NCI-H1092 (cell line): ENCODE data around the gene LMX1A.

ENCODE experiments used
- DNase-seq: peaks from one replicate; lab custom pipeline; 2025; lab: John Stamatoyannopoulos, UW

Gene LMX1A

DNA sequence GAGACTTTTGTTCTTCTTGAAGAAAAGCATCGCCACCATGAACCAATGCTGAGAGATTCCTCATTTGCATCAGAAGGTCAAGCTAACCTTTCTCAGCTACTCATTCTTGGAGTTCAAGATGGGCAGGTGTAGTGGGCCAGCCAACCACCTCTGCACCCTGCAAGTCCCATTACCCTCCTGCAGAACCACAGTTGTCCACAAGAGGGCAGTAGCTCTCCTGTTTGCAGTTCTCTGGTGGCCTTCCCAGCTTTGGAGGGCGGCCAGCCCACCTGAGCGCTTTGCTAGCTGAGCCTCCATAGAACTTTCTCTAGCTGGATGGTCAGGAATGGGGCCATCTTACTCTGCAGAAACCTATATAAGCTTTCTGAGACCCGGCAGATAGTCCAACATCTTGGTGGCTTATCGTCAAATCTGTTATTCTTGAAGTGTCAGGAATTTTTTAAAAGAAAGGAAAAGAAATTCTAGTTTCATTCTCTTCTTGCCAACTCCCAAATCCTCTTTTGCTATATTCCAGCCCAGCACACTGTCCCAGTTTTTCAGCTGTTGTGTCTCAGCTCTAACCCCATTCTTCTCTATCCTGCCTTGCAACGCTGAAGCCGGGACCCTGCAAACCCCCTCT, 11.0 kb upstream of the LMX1A start:
- peak; percentile 90 for DNase-seq

DNA sequence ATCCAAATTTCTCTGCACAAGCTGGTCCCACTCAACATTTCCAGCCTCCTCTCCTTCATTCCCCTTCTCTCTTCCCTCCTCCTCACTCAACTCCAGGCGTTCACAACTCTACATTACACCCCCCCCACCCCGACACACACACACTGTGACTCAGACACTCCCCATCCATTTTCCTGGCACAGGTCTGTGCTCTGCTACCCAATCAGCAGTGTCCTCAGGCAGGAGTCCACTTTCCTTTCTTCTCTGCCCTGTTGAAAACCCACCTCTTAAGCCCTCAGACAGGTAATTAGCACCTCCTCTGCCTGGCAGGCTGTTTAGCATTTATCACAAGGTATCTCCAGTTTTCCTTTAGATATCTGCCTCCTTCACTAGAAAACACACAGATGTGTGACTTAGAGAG, 8.8 kb upstream of the LMX1A start:
- no peak for DNase-seq

GRCh38 chr1:165364568-165365133, 8.1 kb upstream of the LMX1A start:
- peak; percentile 35 for DNase-seq

DNA sequence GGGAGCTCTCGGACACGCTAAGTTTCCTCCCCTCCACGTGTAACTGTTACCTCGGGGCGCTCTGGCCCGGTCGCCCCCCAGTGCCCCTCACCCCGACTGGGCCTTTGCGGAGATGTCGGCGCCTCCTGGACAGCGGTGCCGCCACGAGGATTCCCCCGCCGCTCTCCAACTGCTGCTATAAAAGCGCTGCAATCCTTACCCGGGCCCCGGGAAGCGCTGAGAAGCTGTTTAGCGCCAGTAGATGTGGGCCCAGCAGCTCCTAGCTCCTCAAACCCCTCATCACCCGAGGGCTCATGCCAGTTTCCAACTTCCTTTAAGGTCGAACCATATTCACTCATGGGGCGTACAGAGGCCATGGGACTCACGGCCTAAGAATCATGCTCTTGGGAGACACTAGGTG, 361 bp upstream of the LMX1A start:
- no peak for DNase-seq

DNA sequence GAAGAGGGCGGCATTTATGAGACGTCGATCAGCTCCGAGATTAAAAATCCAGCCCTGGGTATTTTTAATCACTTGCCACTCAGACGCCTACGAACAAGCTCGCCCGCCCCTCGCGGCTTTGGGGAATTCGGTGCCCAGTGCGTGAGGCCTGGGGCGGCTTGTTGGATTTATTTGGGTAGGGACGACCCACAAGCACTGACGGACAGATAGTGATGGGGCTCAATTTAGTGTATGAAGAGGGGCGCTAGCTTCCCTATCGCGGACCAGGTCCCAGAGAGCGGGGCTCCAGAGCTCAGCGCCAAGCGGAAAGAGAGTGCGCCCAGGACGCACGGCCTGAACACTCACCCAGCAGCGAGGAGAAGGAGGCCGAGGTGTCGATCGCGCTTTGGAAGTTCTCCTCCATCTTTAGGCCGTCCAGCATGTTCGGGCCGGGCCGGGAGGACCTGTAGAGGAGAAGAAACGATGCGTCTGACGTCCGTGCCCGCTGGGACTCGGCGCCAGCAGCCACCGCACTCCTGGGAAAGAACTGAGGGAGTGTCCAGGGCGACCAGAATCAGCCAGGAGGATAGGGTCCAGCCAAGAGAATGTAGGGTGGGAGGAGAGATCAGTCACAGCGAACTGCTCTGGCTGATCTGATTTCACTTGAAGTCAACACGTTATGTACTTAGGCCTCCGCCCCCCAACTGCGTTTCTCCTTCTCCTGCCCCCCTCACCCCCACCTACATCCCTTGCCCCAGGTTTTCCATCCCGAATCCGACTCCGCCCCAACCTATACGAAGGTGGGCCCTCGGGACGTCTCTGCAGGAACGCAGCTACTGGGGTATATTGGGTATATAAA, 1.2 kb downstream of the LMX1A start:
- DNase-seq: no peak

GRCh38 chr1:165354739-165355138, 1.8 kb downstream of the LMX1A start:
- DNase-seq: no peak

DNA sequence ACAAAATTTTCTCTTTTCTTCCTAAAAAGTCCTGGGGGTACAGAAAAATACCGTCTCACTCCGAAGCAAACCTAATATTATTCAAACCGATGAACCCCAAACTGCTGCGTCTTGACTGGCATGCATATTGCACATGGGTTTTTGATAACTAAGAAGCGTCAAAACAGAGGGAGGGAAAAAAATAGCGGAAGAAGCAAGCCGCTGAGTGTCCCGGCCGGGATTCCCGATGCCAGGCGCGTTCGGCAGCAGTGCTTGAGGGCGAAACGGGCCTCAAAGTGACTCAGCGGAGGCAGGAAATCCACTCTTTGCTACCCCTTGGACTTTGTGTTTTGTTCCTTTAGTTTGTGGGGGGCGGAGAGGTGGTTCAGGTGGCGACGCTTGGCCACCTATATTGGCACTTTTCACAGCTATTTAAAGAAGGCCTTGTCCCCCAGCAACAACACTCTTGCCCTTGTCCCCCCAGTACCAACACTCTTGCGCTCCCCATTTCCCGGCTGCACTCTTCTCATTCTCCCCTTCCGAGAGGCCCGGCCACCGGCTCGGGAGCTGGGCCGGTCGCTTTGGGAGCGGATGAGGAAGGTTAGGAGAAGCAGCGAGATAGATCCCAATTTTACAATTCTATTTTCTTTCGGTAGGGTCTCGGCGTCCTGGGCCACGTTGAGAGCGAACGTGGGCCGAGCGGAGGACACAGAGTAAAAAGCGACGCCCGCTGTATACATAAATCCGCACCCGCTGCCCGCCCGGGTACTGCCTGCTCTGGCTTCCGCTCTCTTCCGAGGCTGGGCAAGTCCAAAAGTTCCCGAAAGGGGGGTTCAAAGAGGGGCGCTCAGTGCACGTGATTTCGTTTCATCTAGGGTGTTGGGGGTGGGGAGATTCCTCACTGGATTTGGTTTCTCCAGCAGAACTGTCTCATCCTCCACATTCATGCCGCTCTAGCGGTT, 2.5 kb downstream of the LMX1A start:
- no peak for DNase-seq

- peak; percentile 13 for DNase-seq
These were observed 3.8 kb downstream of the LMX1A start for GRCh38 chr1:165352442-165353293.

DNA sequence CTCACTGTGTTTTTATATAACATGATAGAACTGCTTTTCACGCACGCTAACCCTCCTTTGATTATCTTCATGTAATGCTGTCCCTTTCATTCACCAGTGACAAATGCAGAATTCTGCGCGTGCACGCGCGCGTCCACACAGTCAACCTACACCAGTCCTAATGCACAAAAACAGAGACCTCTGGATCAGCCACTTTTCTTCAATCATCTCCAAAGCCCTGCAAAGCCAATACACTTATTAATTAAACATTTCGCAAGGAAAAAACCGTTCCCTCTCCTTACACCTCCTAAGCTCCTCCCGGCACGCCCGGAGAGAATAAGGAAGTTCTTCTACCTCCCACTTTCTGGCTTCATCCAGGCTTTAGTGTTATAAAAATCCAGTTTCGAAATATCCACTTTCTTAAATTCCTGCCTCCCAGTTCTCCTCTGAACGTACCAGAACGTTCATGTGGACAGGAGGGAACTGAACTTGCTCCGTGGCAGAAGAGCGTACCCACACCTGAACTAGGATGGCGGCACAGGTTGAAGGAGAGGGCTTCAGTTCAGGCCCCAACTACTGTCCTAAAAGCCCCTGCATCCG, 4.6 kb downstream of the LMX1A start:
- no peak for DNase-seq

- no peak for DNase-seq
These were observed 5.7 kb downstream of the LMX1A start for GRCh38 chr1:165350840-165351239.

DNA sequence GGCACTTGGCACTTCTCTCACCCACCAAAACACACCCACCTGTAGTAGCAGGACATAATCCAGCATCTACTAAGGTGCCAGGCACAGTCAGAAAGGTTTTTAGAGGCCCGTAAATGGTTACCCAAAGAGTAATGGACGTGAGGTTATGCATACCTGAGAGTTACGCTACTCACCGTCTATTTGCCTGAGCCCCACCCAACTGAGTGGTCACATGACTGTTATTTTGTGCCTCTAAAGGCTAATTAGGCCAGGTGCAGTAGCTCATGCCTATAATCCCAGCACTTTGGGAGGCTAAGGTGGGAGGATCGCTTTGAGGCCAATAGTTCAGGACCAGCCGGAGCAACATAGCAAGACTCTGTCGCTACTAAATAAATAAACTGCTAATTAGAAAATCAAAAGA, 11.0 kb downstream of the LMX1A start:
- DNase-seq: no peak

DNA sequence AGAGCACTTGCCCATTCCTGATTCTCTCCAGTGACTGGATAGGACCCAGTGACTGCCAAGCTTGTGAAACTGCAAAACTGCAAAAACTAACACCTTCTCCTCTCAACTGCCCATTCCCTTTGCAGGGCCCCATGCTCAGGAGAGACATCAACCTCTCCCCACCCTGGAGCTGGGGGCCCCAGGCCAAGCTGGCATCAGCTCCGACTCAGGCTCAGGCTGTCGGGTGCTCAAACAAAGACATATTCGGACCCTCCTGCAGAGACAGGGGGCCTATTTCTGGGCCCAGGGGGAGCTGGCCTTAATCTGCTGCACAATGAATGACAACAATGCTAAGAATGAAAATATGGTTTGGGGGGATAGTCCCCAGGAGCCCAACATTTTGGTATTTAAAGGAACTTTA, 11.8 kb downstream of the LMX1A start:
- DNase-seq: no peak

GRCh38 chr1:165344198-165344597, 12.3 kb downstream of the LMX1A start:
- DNase-seq: no peak

- no peak for DNase-seq
These were observed 13.9 kb downstream of the LMX1A start for GRCh38 chr1:165342587-165342986.

DNA sequence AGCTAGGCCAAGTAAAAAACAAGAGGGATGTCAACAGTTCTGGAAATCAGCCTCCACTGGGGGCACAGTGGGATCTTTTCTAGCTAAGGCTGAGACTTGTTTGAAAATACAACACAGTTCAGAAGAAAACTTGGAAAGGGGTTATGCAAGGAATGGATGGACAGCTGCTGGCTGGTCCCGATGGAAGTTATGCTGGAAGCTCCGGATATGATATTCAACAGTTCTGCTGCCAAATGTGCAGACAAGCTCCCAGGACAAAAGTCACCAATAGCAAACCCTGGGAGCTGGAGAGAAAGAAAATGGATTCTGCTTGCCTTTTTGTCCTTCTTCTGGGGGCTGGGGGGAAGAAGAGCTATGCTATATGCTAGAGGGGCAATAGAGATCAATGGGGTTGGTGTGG, 14.3 kb downstream of the LMX1A start:
- DNase-seq: no peak

GRCh38 chr1:165339164-165339563, 17.4 kb downstream of the LMX1A start:
- DNase-seq: no peak

- DNase-seq: no peak
These were observed 26.0 kb downstream of the LMX1A start for GRCh38 chr1:165330483-165330882.

DNA sequence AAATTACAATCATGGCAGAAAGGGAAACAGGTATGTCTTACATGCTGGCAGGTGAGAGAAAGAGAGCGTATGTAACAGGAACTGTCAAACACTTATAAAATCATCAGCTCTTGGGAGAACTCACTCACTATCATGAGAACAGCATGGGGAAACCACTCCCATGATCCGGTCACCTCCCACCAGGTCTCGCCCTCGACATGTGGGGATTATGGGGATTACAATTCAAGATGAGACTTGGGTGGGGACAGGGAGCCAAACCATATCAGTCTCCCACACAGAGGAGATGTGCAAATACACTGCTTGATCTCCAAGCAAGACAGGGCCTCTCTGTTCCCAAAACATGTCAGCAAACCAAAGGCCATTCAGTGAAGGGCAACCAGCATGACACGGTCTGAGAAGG, 27.4 kb downstream of the LMX1A start:
- no peak for DNase-seq

DNA sequence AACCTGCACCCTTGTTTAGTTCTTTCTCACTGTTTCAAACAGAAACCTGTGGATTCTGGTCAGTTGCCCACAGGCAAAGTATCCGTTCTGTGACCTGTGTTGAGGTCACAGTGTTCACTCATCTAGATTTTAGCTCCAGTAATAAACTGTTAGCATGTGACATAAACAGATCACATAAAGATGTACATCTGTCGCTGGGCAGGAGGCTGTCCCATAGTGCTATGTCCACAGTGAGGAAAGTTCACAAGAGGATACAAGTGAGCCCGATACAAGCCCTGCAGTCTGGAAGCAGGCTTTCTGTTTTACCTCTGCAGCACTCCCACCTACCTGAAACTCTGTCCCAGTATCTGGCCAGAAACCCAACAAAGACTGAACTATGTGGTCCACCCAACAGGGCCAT, 28.4 kb downstream of the LMX1A start:
- no peak for DNase-seq

GRCh38 chr1:165327538-165327937, 29.0 kb downstream of the LMX1A start:
- DNase-seq: no peak
